ENCODE results near the gene PCCA.

- TF ChIP-seq CTCF (IDR thresholded peaks at IDR 0.05; ENCODE audit: low read depth, low read length) = no peak
- TF ChIP-seq EZH2phosphoT487 (IDR thresholded peaks at IDR 0.05; ENCODE audit: low read depth) = no peak
These were observed 463.9 kb downstream of the PCCA start for GRCh38 chr13:100552755-100553154.
